Naive thymus-derived CD4-positive, alpha-beta T cell (primary cell): ENCODE data around the gene GBP6. TPM values are rescaled to one million over a fixed set of nuclear protein-coding genes. Genes with fewer than 3 reads are reported as not detected.
A peak's percentile ranks its signal among the peaks of the same experiment; 100 is the strongest.
"Not testable (repeated sequence)": the region's sequence is repeated elsewhere in the genome, so short reads cannot be mapped to it uniquely, and the experiment has no call there.

Experiments used
- ATAC-seq: fragments of 150-1000 bp; cut with Tn5 transposase; 2 replicates; pipeline ENCODE4 v1.10.0; 2021; ENCODE audit warnings: mild to moderate bottlenecking, moderate library complexity
- CTCF ChIA-PET: fragments of 350-600 bp; sonication (Branson Sonifier 250); formaldehyde crosslinking; loops from one replicate; lab custom pipeline; 2021; ENCODE audit warnings: antibody characterized with exemption; lab: Charles Lee
- POLR2A ChIA-PET: fragments of 350-600 bp; sonication (Branson Sonifier 250); formaldehyde crosslinking; loops from one replicate; lab custom pipeline; 2021; ENCODE audit warnings: antibody characterized with exemption, inconsistent platforms; lab: Charles Lee
- DNase-seq, 9 donors: peaks; one replicate each; pipeline versions ENCODE4 v3.0.0 to v3.0.0-alpha.2; 2020 to 2022; ENCODE audit warnings: mixed read lengths in 1 of 9
- H3K27ac ChIP-seq: one replicate; pipeline ENCODE4 v1.7.0; 2013; ENCODE audit warnings: mild to moderate bottlenecking, low read depth, low read length, moderate library complexity
- H3K27me3 ChIP-seq, 2 donors: one replicate each; pipeline ENCODE4 v1.7.0; 2013; ENCODE audit warnings: low read length in 2 of 2, mild to moderate bottlenecking in 2 of 2, moderate library complexity in 2 of 2; ENCODE audit not compliant: control insufficient read depth in 2 of 2, insufficient read depth in 2 of 2
- H3K36me3 ChIP-seq, 3 experiments: 1 replicate in 2 of 3; 2 replicates in 1 of 3; pipeline ENCODE4 v1.7.0; 2013; ENCODE audit warnings: low read length in 3 of 3, mild to moderate bottlenecking in 3 of 3, moderate library complexity in 1 of 3; ENCODE audit not compliant: insufficient read depth in 3 of 3, control insufficient read depth in 2 of 3
- H3K4me1 ChIP-seq, 2 donors: one replicate each; pipeline ENCODE4 v1.7.0; 2013; ENCODE audit warnings: low read length in 2 of 2, mild to moderate bottlenecking in 2 of 2, moderate library complexity in 1 of 2; ENCODE audit not compliant: control insufficient read depth in 2 of 2, insufficient read depth in 2 of 2
- H3K4me3 ChIP-seq: 2 replicates; pipeline ENCODE4 v1.7.0; 2013; ENCODE audit warnings: mild to moderate bottlenecking, low read length
- H3K9me3 ChIP-seq, 3 experiments: 1 replicate in 2 of 3; 2 replicates in 1 of 3; pipeline ENCODE4 v1.7.0; 2013; ENCODE audit warnings: low read length in 3 of 3; ENCODE audit not compliant: control insufficient read depth in 2 of 3
- H3K27ac Mint-ChIP-seq, 9 donors: one replicate each; pipeline ENCODE4 v1.8.0; 2020 to 2022; ENCODE audit warnings: mixed read lengths in 9 of 9, mild to moderate bottlenecking in 8 of 9, moderate library complexity in 5 of 9, inconsistent platforms in 2 of 9
- H3K27me3 Mint-ChIP-seq, 5 donors: one replicate each; pipeline ENCODE4 v1.8.0; 2021 to 2022; ENCODE audit warnings: mixed read lengths in 5 of 5, mild to moderate bottlenecking in 1 of 5
- H3K36me3 Mint-ChIP-seq, 5 donors: one replicate each; pipeline ENCODE4 v1.8.0; 2020 to 2022; ENCODE audit warnings: mixed read lengths in 5 of 5, mild to moderate bottlenecking in 3 of 5, inconsistent platforms in 1 of 5
- H3K4me1 Mint-ChIP-seq, 7 donors: one replicate each; pipeline ENCODE4 v1.8.0; 2020 to 2022; ENCODE audit warnings: mixed read lengths in 7 of 7, mild to moderate bottlenecking in 3 of 7, inconsistent platforms in 1 of 7
- H3K4me3 Mint-ChIP-seq, 10 donors: one replicate each; pipeline ENCODE4 v1.8.0; 2020 to 2022; ENCODE audit warnings: mild to moderate bottlenecking in 10 of 10, mixed read lengths in 10 of 10, moderate library complexity in 6 of 10, inconsistent platforms in 2 of 10
- H3K9me3 Mint-ChIP-seq, 11 donors: one replicate each; pipeline ENCODE4 v1.8.0; 2020 to 2022; ENCODE audit warnings: mixed read lengths in 11 of 11, mild to moderate bottlenecking in 4 of 11, inconsistent platforms in 1 of 11, moderate library complexity in 1 of 11
- intact Hi-C, 2 donors: fragments of 100-400 bp; cut with micrococcal nuclease; formaldehyde crosslinking; loops; one replicate each; pipeline ENCODE4 v1.15.1; 2023
- polyA plus RNA-seq, 2 donors: library from polyadenylated mRNA; unstranded; fragments of 300-500 nt; fragmentation: Illumina TruSeq; gene quantifications; one replicate each; pipeline ENCODE4 v1.2.3, GENCODE V29; 2021
- total RNA-seq, 6 experiments: library from RNA in 5 of 6; stranded (reverse) in 5 of 6; gene quantifications; 1 replicate in 5 of 6; 2 replicates in 1 of 6; pipeline ENCODE4 v1.2.3 and lab custom pipeline; 2021 to 2026

The GBP6 gene
- total and polyA plus RNA-seq, 7 experiments from 2014 or later: 0.14 to 2.8 (median 0.24) TPM; not detected in 2

GRCh38 chr1:89361681-89362080 lies 2.2 kb upstream of the GBP6 start:
- H3K9me3 Mint-ChIP-seq: no peaks in the 10 kb centered on the region
- peaks cover 0 to 11% (median 0%) of the 10 kb centered on the region in 5 donors for H3K27me3 Mint-ChIP-seq
- peaks cover 0 to 10% (median 0%) of the 10 kb centered on the region in 5 donors for H3K36me3 Mint-ChIP-seq
- no peak overlapping the region for H3K4me3 ChIP-seq
- POLR2A ChIA-PET: interaction anchor here (0.9 kb wide), 1 partner anchor 367 kb away, joined by 4 read pairs; no protein-coding TSS in a partner anchor
- no peak for DNase-seq
- no peak for ATAC-seq
- H3K9me3 ChIP-seq: no peaks in the 10 kb centered on the region
- no peaks in the 10 kb centered on the region for H3K27me3 ChIP-seq
- H3K27ac Mint-ChIP-seq: no peak overlapping the region
- no peak overlapping the region for H3K4me3 Mint-ChIP-seq
- no peak overlapping the region for H3K27ac ChIP-seq
- intact Hi-C loops: loop anchor here in 1 of 2 donors (2.0 kb wide), 1 partner anchor 389 kb away; no protein-coding TSS in a partner anchor
- H3K4me1 ChIP-seq: peaks cover 0 to 9% of the 10 kb centered on the region in 2 donors
- peaks cover 3 to 54% (median 23%) of the 10 kb centered on the region in 7 donors for H3K4me1 Mint-ChIP-seq
- H3K36me3 ChIP-seq: no peaks in the 10 kb centered on the region
- CTCF ChIA-PET: interaction anchor here (0.8 to 1.5 kb wide), 4 partner anchors 32 to 388 kb away, joined by 3 to 4 read pairs (median 4); no protein-coding TSS in a partner anchor

- H3K36me3 ChIP-seq: no peaks in the 10 kb centered on the region
- Mint-ChIP-seq H3K27me3 (peaks cover 0 to 14% (median 0%) of the 10 kb centered on the region in 5 donors), H3K4me3 (peak overlapping the region in 1 of 10 donors; percentile 53), H3K36me3 (peaks cover 0 to 13% (median 0%) of the 10 kb centered on the region in 5 donors), H3K27ac (peak overlapping the region in 3 of 9 donors; percentile 38 to 71 (median 51)), H3K4me1 (peaks cover 1 to 38% (median 11%) of the 10 kb centered on the region in 7 donors), H3K9me3 (no peaks in the 10 kb centered on the region)
- no peaks in the 10 kb centered on the region for H3K27me3 ChIP-seq
- ChIA-PET POLR2A (no interaction called here), CTCF (interaction anchor here (0.9 to 1.2 kb wide), 4 partner anchors 90 to 388 kb away, joined by 3 to 4 read pairs (median 3); no protein-coding TSS in a partner anchor)
- ATAC-seq (peak; percentile 20), DNase-seq (no peak)
- no peaks in the 10 kb centered on the region for H3K9me3 ChIP-seq
- H3K27ac ChIP-seq: no peak overlapping the region
- intact Hi-C loops: loop anchor here in 1 of 2 donors (1.0 kb wide), 1 partner anchor 164 kb away; no protein-coding TSS in a partner anchor
- peaks cover 0 to 3% of the 10 kb centered on the region in 2 donors for H3K4me1 ChIP-seq
- no peak overlapping the region for H3K4me3 ChIP-seq
Observed at GRCh38 chr1:89363196-89363595, 663 bp upstream of the GBP6 start.

DNA sequence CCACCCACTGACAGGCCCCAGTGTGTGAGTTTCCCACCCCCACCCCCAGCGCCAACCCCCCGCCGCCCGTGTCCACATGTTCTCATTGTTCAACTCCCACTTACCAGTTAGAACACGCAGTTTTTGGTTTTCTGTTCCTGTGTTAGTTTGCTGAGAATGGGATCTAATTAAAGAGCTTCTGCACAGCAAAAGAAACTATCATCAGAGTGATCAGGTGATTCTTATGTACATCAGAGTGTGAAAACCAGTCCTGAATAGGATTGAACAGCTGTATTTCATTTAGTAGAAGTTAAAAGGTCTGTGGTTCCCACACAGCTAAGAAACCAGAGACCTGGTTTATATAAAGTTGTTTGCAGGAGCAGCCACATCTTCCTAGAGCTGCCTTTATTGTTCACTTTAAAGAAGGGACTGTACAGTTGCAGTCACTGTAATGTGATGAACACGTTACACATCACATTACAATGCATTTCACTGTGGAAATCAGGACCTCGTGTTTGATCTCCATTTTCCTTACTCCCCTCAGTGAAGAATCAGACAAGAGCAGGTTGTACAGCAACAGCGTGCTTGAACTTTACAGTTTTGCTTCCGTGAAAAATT lies 1.2 kb downstream of the GBP6 start:
- no peaks in the 10 kb centered on the region for H3K4me1 ChIP-seq
- Mint-ChIP-seq H3K4me3 (no peak overlapping the region), H3K27ac (no peak overlapping the region), H3K4me1 (peaks cover 0 to 28% (median 8%) of the 10 kb centered on the region in 7 donors), H3K27me3 (peaks cover 0 to 13% (median 0%) of the 10 kb centered on the region in 5 donors), H3K36me3 (peaks cover 0 to 25% (median 6%) of the 10 kb centered on the region in 5 donors), H3K9me3 (peaks cover 0 to 5% (median 0%) of the 10 kb centered on the region in 11 donors)
- H3K36me3 ChIP-seq: no peaks in the 10 kb centered on the region
- intact Hi-C loops: no loop called here
- ATAC-seq: no peak
- H3K9me3 ChIP-seq: no peaks in the 10 kb centered on the region
- POLR2A ChIA-PET: interaction anchor here (0.6 kb wide), 1 partner anchor 89 kb away, joined by 3 read pairs; no protein-coding TSS in a partner anchor
- no peak for DNase-seq
- no peak overlapping the region for H3K4me3 ChIP-seq
- no peak overlapping the region for H3K27ac ChIP-seq
- CTCF ChIA-PET: interaction anchor here (0.8 kb wide), 1 partner anchor 88 kb away, joined by 3 read pairs; no protein-coding TSS in a partner anchor
- no peaks in the 10 kb centered on the region for H3K27me3 ChIP-seq

DNA sequence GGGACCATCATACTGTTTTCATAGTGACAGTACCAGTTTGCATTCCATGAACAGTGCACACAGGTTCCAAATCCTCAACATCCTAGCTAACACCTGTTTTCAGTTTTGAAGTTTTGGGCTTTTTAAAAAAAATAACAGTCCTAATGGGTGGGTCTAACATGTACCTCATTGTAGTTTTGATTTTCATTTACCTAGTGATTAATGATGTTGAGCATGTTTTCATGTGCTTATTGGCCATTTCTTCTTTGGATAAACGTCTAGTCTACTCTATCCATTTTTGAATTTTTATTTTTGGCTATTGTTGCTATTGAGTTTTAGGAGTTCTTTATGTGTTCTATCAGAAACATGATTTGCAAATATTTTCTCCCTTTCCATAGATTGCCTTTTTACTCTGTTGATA lies 3.4 kb downstream of the GBP6 start:
- no peak for ATAC-seq
- Histone ChIP-seq H3K4me1 (no peaks in the 10 kb centered on the region), H3K27me3 (no peaks in the 10 kb centered on the region), H3K9me3 (no peaks in the 10 kb centered on the region), H3K27ac (no peak overlapping the region), H3K4me3 (no peak overlapping the region), H3K36me3 (no peaks in the 10 kb centered on the region)
- peaks cover 0 to 8% (median 0%) of the 10 kb centered on the region in 5 donors for H3K27me3 Mint-ChIP-seq
- ChIA-PET CTCF (interaction anchor here (1.2 to 1.8 kb wide), 3 partner anchors 9 to 393 kb away, joined by 3 to 6 read pairs (median 4); no protein-coding TSS in a partner anchor), POLR2A (interaction anchor here (0.6 kb wide), 1 partner anchor 350 kb away, joined by 4 read pairs; no protein-coding TSS in a partner anchor)
- intact Hi-C loops: no loop called here
- no peak overlapping the region for H3K27ac Mint-ChIP-seq
- peaks cover 0 to 18% (median 8%) of the 10 kb centered on the region in 7 donors for H3K4me1 Mint-ChIP-seq
- peaks cover 0 to 32% (median 6%) of the 10 kb centered on the region in 5 donors for H3K36me3 Mint-ChIP-seq
- peaks cover 0 to 9% (median 0%) of the 10 kb centered on the region in 11 donors for H3K9me3 Mint-ChIP-seq
- H3K4me3 Mint-ChIP-seq: no peak overlapping the region
- DNase-seq: no peak

DNA sequence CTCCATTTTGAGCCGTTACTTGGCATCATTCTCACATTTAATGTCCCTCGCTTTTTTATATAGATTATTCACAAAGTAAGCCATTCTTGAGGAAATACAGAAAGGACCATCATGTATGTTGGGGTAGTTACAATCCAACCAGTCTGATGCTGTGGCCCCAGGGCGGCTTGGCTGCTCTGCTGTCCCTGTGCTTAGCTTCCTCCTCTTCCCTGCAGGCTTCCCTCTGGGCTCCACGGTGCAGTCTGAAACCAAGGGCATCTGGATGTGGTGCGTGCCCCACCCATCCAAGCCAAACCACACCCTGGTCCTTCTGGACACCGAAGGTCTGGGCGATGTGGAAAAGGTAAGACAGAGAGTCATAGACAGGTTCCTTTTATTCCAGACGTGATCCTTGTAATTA lies 5.5 kb downstream of the GBP6 start:
- Mint-ChIP-seq H3K4me1 (peaks cover 0 to 1% (median 0%) of the 10 kb centered on the region in 7 donors), H3K27ac (no peak overlapping the region), H3K9me3 (peaks cover 0 to 16% (median 0%) of the 10 kb centered on the region in 11 donors), H3K27me3 (peaks cover 0 to 8% (median 0%) of the 10 kb centered on the region in 5 donors), H3K4me3 (no peak overlapping the region), H3K36me3 (peaks cover 0 to 36% (median 6%) of the 10 kb centered on the region in 5 donors)
- ChIA-PET CTCF (no interaction called here), POLR2A (no interaction called here)
- Histone ChIP-seq H3K27me3 (no peaks in the 10 kb centered on the region), H3K36me3 (no peaks in the 10 kb centered on the region), H3K4me1 (no peaks in the 10 kb centered on the region), H3K9me3 (no peaks in the 10 kb centered on the region), H3K27ac (no peak overlapping the region), H3K4me3 (no peak overlapping the region)
- intact Hi-C loops: no loop called here
- DNase-seq: no peak
- ATAC-seq: no peak

DNA sequence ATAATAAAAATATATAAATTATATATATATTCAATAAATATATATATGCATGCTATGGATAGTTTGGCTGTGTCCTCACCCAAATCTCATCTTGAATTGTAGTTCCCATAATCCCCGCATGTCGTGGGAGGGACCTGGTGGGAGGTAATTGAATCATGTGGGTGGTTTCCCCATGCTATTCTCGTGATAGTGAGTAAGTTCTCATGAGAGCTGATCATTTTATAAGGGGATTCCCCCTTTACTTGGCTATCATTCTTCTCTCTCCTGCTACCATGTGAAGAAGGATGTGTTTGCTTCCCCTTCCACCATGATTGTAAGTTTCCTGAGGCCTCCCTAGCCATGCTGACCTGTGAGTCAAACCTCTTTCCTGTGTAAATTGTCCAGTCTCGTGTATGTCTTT lies 10.0 kb downstream of the GBP6 start:
- DNase-seq, POLR2A ChIA-PET, H3K4me1 ChIP-seq, H3K4me3 ChIP-seq, CTCF ChIA-PET, H3K36me3 ChIP-seq, ATAC-seq, H3K4me1 Mint-ChIP-seq, H3K27ac ChIP-seq, H3K4me3 Mint-ChIP-seq, H3K9me3 ChIP-seq, intact Hi-C loops, H3K27me3 ChIP-seq, H3K27ac Mint-ChIP-seq: not testable (repeated sequence)
- H3K9me3 Mint-ChIP-seq: peaks cover 0 to 22% (median 0%) of the 10 kb centered on the region in 11 donors
- peaks cover 0 to 12% (median 4%) of the 10 kb centered on the region in 5 donors for H3K27me3 Mint-ChIP-seq
- peaks cover 0 to 26% (median 6%) of the 10 kb centered on the region in 5 donors for H3K36me3 Mint-ChIP-seq
